Measurements from ENCODE around the gene CCDC68. TPM values are rescaled to one million over a fixed set of nuclear protein-coding genes. Genes with fewer than 3 reads are reported as not detected.
"Not testable (repeated sequence)": the region's sequence is repeated elsewhere in the genome, so short reads cannot be mapped to it uniquely, and the experiment has no call there.

Gene CCDC68
- total RNA-seq, 1 experiment from 2014 or later, result 6.6 TPM

DNA sequence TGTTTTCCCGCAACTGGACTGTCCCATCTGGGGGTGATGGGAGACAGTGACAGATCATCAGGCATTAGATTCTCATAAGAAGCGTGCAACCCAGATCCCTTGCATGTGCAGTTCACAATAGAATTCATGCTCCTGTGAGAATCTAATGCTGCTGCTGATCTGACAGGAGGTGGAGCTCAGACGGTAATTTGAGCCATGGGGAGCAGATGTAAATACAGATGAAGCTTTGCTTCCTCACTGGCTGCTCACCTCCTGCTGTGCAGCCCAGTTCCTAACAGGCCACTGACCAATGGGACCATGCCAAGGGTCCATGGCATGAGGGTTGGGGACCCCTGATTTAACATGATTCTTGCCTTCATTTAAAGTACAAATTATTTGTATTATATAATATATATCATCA, 104.2 kb downstream of the CCDC68 start:
- H3K4me2 ChIP-seq (ENCODE audit: low read length); DNase-seq (ENCODE audit: low read depth, low spot score); H4K20me1 ChIP-seq (ENCODE audit: insufficient read depth); H3K4me1 ChIP-seq (ENCODE audit: control insufficient read depth in 1 of 2, insufficient read depth in 2 of 2, low read length in 2 of 2); H3K27ac ChIP-seq (ENCODE audit: low read depth, low read length); H3K9me2 ChIP-seq (ENCODE audit: insufficient read depth); RAD21 ChIA-PET (ENCODE audit: low non-redundant PET in 1 of 2, low total read pairs in 2 of 2, uncharacterized antibody in 2 of 2, unreplicated experiment in 2 of 2); H3K9me3 ChIP-seq (ENCODE audit: control insufficient read depth in 1 of 2, insufficient read depth in 1 of 2, low read depth in 1 of 2, low read length in 2 of 2); H2AFZ ChIP-seq (ENCODE audit: low read depth, low read length, poor library complexity, severe bottlenecking); ATAC-seq; CTCF ChIA-PET; H3K9ac ChIP-seq (ENCODE audit: low read length); intact Hi-C loops (cut with micrococcal nuclease); H3K79me2 ChIP-seq (ENCODE audit: insufficient read depth, low read length); BruUV-seq (replicated peaks); POLR2A ChIA-PET; H3K4me3 ChIP-seq (replicated peaks in 1 of 2; ENCODE audit: low read depth in 1 of 2, low read length in 2 of 2); H3K36me3 ChIP-seq (ENCODE audit: control insufficient read depth in 1 of 2, insufficient read depth in 2 of 2, low read length in 2 of 2); H3K27me3 ChIP-seq (ENCODE audit: insufficient read depth, low read length): not testable (repeated sequence)

GRCh38 chr18:54852780-54853675, 106.2 kb downstream of the CCDC68 start:
- no peak for TF ChIP-seq YY1 (IDR thresholded peaks at IDR 0.05; ENCODE audit: extremely low read depth, insufficient replicate concordance, low read depth, low read length)
- no peak for TF ChIP-seq EZH2 (IDR thresholded peaks at IDR 0.05)
- TF ChIP-seq JUND (IDR thresholded peaks at IDR 0.05), result no peak
- TF ChIP-seq FOSL1 (IDR thresholded peaks at IDR 0.05; ENCODE audit: low read depth), result no peak
- no peak for TF ChIP-seq REST (IDR thresholded peaks at IDR 0.05; ENCODE audit: low read depth)
- TF ChIP-seq EGR1 (IDR thresholded peaks at IDR 0.05; ENCODE audit: low read depth), result no peak
- no peak for TF ChIP-seq EZH2phosphoT487 (IDR thresholded peaks at IDR 0.05; ENCODE audit: borderline replicate concordance)
- TF ChIP-seq POLR2AphosphoS5 (IDR thresholded peaks at IDR 0.05; ENCODE audit: low read depth, low read length), result no peak
- TF ChIP-seq, protein P1, sequence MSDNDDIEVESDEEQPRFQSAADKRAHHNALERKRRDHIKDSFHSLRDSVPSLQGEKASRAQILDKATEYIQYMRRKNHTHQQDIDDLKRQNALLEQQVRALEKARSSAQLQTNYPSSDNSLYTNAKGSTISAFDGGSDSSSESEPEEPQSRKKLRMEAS (IDR thresholded peaks at IDR 0.05), result no peak
- no peak for TF ChIP-seq ZFX (IDR thresholded peaks at IDR 0.05)
- Histone ChIP-seq H3K4me1 (ENCODE audit: control insufficient read depth in 1 of 2, insufficient read depth in 2 of 2, low read length in 2 of 2) (no peaks in the 10 kb centered on the region), H3K9me2 (ENCODE audit: insufficient read depth) (no peaks in the 10 kb centered on the region), H3K9ac (ENCODE audit: low read length) (no peak overlapping the region), H2AFZ (ENCODE audit: low read depth, low read length, poor library complexity, severe bottlenecking) (no peak overlapping the region), H3K36me3 (ENCODE audit: control insufficient read depth in 1 of 2, insufficient read depth in 2 of 2, low read length in 2 of 2) (no peaks in the 10 kb centered on the region), H3K27ac (ENCODE audit: low read depth, low read length) (no peak overlapping the region), H3K4me2 (ENCODE audit: low read length) (no peak overlapping the region), H4K20me1 (ENCODE audit: insufficient read depth) (no peaks in the 10 kb centered on the region), H3K27me3 (ENCODE audit: insufficient read depth, low read length) (no peaks in the 10 kb centered on the region), H3K9me3 (ENCODE audit: control insufficient read depth in 1 of 2, insufficient read depth in 1 of 2, low read depth in 1 of 2, low read length in 2 of 2) (no peaks in the 10 kb centered on the region), H3K4me3 (replicated peaks in 1 of 2; ENCODE audit: low read depth in 1 of 2, low read length in 2 of 2) (no peak overlapping the region), H3K79me2 (ENCODE audit: insufficient read depth, low read length) (no peaks in the 10 kb centered on the region)
- no TSS peak for BruUV-seq (replicated peaks)
- intact Hi-C loops (cut with micrococcal nuclease), result no loop called here
- ATAC-seq (no peak), DNase-seq (ENCODE audit: low read depth, low spot score) (no peak)
- ChIA-PET CTCF (no interaction called here), RAD21 (ENCODE audit: low non-redundant PET in 1 of 2, low total read pairs in 2 of 2, uncharacterized antibody in 2 of 2, unreplicated experiment in 2 of 2) (no interaction called here), POLR2A (no interaction called here)

All from HCT116 (cell line).